Measurements from ENCODE around the gene PDE6B.

DNA sequence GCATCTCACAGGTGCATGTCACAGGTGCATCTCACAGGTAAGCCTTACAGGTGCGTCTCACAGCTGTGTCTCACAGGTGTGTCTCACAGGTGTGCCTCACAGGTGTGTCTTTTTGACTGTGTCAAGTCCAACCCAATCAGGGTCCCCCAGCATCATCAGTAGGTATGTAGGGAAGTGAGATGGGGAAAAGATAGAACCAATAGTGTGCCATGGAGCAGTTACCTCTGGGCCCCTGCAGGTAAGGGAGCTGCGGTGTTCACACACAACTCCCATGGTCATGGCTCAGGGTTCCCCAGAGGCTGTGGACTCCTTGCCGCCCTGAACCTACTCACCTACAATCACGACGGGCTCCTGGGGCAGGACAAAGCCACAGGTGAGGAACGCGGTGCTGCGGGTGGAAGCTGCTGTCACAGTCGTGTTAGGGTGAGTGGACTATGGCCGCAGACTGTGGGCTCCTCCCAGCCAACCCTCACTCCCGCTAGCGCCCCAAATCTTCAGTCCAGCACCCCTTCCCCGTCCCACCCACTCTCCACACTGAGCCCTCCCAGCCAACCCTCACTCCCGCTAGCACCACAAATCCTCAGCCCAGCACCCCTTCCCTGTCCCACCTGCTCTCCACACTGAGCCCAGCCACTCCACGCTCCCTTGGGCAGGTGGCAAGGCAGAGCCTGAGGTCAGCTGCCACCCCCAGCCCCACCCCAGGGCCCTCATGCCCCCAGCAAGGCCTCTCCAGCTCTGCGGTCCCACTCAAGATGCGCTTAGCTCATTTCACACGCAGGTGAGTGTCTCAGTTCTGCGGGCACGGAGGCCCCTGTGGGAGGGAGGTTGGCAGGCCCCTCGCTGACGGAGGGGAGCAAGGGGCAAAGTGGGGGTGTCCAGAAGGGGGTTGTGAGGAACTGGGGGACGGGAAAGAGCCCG lies 2.1 kb upstream of the PDE6B start:
- TF ChIP-seq POLR2AphosphoS5 (IDR thresholded peaks at IDR 0.05; ENCODE audit: borderline replicate concordance, low read depth, low read length) = no peak
- no peak for TF ChIP-seq EZH2 (IDR thresholded peaks at IDR 0.05)
